ENCODE data around the gene PAK3. TPM values are rescaled to one million over a fixed set of nuclear protein-coding genes. Genes with fewer than 3 reads are reported as not detected.

Gene PAK3
- total and polyA plus RNA-seq, 2 of the 4 experiments (the other 2 are of a cell fraction) = 0.22 to 0.36 TPM

GRCh38 chrX:111116666-111117065, 20.7 kb downstream of the PAK3 start:
- H3K4ac ChIP-seq (ENCODE audit: low read depth, low read length) = no peak overlapping the region
- BruUV-seq (replicated peaks) = no TSS peak
- no peak for TF ChIP-seq NFE2L2 (IDR thresholded peaks at IDR 0.05; ENCODE audit: low read depth, low read length)
- TF ChIP-seq RAD21 (IDR thresholded peaks at IDR 0.05; ENCODE audit: low read length) = no peak
- no peak for TF ChIP-seq RFX5 (IDR thresholded peaks at IDR 0.05; ENCODE audit: low read depth, low read length)
- TF ChIP-seq RCOR1 (IDR thresholded peaks at IDR 0.05; ENCODE audit: insufficient replicate concordance, low read length) = no peak
- TF ChIP-seq, protein P1, sequence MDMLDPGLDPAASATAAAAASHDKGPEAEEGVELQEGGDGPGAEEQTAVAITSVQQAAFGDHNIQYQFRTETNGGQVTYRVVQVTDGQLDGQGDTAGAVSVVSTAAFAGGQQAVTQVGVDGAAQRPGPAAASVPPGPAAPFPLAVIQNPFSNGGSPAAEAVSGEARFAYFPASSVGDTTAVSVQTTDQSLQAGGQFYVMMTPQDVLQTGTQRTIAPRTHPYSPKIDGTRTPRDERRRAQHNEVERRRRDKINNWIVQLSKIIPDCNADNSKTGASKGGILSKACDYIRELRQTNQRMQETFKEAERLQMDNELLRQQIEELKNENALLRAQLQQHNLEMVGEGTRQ (IDR thresholded peaks at IDR 0.05; ENCODE audit: low read depth, low read length) = no peak
- no peak for TF ChIP-seq ELK1 (IDR thresholded peaks at IDR 0.05; ENCODE audit: borderline replicate concordance, low read depth, low read length)
- TF ChIP-seq MAZ (IDR thresholded peaks at IDR 0.05; ENCODE audit: borderline replicate concordance, low read depth, low read length) = no peak
- no peak for TF ChIP-seq MAFK (IDR thresholded peaks at IDR 0.05; ENCODE audit: low read depth, low read length)
- TF ChIP-seq POLR2A (IDR thresholded peaks at IDR 0.05; ENCODE audit: low read depth, low read length) = no peak
- TF ChIP-seq, protein P2, sequence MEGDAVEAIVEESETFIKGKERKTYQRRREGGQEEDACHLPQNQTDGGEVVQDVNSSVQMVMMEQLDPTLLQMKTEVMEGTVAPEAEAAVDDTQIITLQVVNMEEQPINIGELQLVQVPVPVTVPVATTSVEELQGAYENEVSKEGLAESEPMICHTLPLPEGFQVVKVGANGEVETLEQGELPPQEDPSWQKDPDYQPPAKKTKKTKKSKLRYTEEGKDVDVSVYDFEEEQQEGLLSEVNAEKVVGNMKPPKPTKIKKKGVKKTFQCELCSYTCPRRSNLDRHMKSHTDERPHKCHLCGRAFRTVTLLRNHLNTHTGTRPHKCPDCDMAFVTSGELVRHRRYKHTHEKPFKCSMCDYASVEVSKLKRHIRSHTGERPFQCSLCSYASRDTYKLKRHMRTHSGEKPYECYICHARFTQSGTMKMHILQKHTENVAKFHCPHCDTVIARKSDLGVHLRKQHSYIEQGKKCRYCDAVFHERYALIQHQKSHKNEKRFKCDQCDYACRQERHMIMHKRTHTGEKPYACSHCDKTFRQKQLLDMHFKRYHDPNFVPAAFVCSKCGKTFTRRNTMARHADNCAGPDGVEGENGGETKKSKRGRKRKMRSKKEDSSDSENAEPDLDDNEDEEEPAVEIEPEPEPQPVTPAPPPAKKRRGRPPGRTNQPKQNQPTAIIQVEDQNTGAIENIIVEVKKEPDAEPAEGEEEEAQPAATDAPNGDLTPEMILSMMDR (conservative IDR thresholded peaks at IDR 0.05; ENCODE audit: low read depth, low read length) = no peak
- TF ChIP-seq BHLHE40 (IDR thresholded peaks at IDR 0.05; ENCODE audit: low read depth, low read length) = no peak
- no peak for TF ChIP-seq FOS (IDR thresholded peaks at IDR 0.05; ENCODE audit: low read depth, low read length)
- no peak for TF ChIP-seq CHD1 (IDR thresholded peaks at IDR 0.05; ENCODE audit: low read depth, low read length)
- no peak for TF ChIP-seq CEBPB (IDR thresholded peaks at IDR 0.05; ENCODE audit: low read depth, low read length)
- TF ChIP-seq MXI1 (IDR thresholded peaks at IDR 0.05; ENCODE audit: borderline replicate concordance, low read depth, low read length) = no peak
- TF ChIP-seq SMC3 (IDR thresholded peaks at IDR 0.05; ENCODE audit: low read depth, low read length) = no peak
- H2AFZ ChIP-seq (replicated peaks; ENCODE audit: low read length, poor library complexity) = no peak overlapping the region
- H3K14ac ChIP-seq (replicated peaks; ENCODE audit: low read depth, low read length) = no peak overlapping the region
- no peak overlapping the region for H4K91ac ChIP-seq (ENCODE audit: insufficient read depth, low read depth, low read length)
- 40% methylated on average over 1 of the region's 1 CpG; no CpG with 5 or more reads in 1 of the 2 experiments for WGBS, 2 experiments (ENCODE audit: extremely low coverage in 2 of 2, insufficient read length in 1 of 2)
- no peak overlapping the region for H2BK120ac ChIP-seq (ENCODE audit: low read depth, low read length)
- H3K4me3 ChIP-seq (ENCODE audit: insufficient read depth, low read depth, low read length) = no peak overlapping the region
- no peaks in the 10 kb centered on the region for H3K79me1 ChIP-seq (ENCODE audit: low read depth in 1 of 2, low read length in 2 of 2)
- no peaks in the 10 kb centered on the region for H3K36me3 ChIP-seq (ENCODE audit: control insufficient read depth, insufficient read depth, low read length)
- H3K27ac ChIP-seq (ENCODE audit: insufficient read depth, low read length) = no peak overlapping the region
- no peak overlapping the region for H3K18ac ChIP-seq (ENCODE audit: low read depth, low read length)
- intact Hi-C loops (cut with micrococcal nuclease) = no loop called here
- H3K9me3 ChIP-seq (ENCODE audit: control insufficient read depth, insufficient read depth, low read length) = no peaks in the 10 kb centered on the region
- dilution Hi-C loops (cut with HindIII; ENCODE audit: low sequenced_read_pairs, unreplicated experiment) = no loop called here
- H2BK15ac ChIP-seq (ENCODE audit: low read depth, low read length) = no peak overlapping the region
- ATAC-seq (ENCODE audit: low read depth) (no peak), DNase-seq (no peak)
- ChIA-PET CTCF (no interaction called here), POLR2A (ENCODE audit: unreplicated experiment) (no interaction called here)
- no peak overlapping the region for H3K9ac ChIP-seq (ENCODE audit: low read depth, low read length)
- no peaks in the 10 kb centered on the region for H3K27me3 ChIP-seq (ENCODE audit: control insufficient read depth, insufficient read depth, low read length)
- H3K56ac ChIP-seq (ENCODE audit: extremely low read depth, insufficient read depth, low read length) = no peak overlapping the region
- no peak overlapping the region for H2AK9ac ChIP-seq (replicated peaks; ENCODE audit: low read depth, low read length, poor library complexity)
- H3K4me1 ChIP-seq (ENCODE audit: control insufficient read depth, insufficient read depth, low read length) = no peaks in the 10 kb centered on the region
- no peak overlapping the region for H4K5ac ChIP-seq (ENCODE audit: low read depth, low read length)
- H3K4me2 ChIP-seq (ENCODE audit: low read depth, low read length) = no peak overlapping the region
- no peak overlapping the region for H2AK5ac ChIP-seq (ENCODE audit: low read depth, low read length)
- in situ Hi-C loops (cut with MboI; ENCODE audit: low sequenced_read_pairs) = no loop called here
- no peak overlapping the region for H3K23ac ChIP-seq (ENCODE audit: low read depth, low read length)
- H4K20me1 ChIP-seq (ENCODE audit: insufficient read depth, low read length) = no peaks in the 10 kb centered on the region
- no peak overlapping the region for H4K8ac ChIP-seq (ENCODE audit: low read depth in 2 of 2, low read length in 2 of 2)
- no peak overlapping the region for H2BK5ac ChIP-seq (ENCODE audit: low read depth, low read length, poor library complexity, severe bottlenecking)
- H3K9me1 ChIP-seq (ENCODE audit: insufficient read depth, low read length) = no peaks in the 10 kb centered on the region
- H2BK20ac ChIP-seq (ENCODE audit: low read depth, low read length) = no peak overlapping the region
